Kasumi-1 (cell line): ENCODE results near the gene ANKRD18B.
"Not testable (repeated sequence)": the region's sequence is repeated elsewhere in the genome, so short reads cannot be mapped to it uniquely, and the experiment has no call there.

Experiments
- DNase-seq, 2 experiments: peaks; one replicate each; lab custom pipeline; 2025; lab: John Stamatoyannopoulos, UW

ANKRD18B gene

DNA sequence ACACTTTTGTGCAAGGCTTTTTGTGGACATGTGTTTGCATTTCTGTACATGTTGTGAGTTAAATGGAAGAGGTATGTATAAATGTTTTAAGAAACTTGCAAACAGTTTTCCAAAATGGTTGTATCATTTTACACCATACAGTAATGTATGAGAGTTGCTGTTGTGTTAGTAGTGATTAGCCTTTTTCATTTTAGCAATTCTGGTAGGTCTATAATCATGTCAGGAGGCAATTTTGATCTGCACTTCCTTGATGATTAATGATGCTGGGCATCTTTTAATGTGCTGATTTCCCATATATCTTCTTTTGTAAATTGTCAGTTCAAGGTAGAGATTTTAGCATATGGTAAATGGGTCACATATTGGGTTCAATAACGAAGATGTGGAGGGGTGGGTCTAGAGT, 87.3 kb downstream of the ANKRD18B start:
- no peak for DNase-seq

DNA sequence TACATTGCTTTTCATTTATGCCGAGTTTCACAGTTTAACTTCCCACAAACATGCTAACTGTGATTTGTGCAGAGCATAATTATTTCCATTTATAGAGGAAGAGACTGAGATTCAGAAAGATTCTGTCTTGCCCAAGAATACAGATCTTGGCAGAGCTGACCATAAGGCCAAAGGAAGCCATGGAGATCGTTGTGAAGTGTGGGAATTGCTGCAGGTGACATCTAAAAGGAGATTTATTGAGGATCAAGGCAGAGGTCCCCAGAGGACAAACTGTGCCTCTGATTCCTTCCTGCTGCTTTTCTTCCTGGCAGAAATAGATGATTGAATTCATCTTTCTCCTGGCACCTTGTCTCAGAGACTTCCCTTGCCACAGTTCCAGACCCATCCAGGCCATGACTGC, 88.4 kb downstream of the ANKRD18B start:
- DNase-seq: not testable (repeated sequence)

DNA sequence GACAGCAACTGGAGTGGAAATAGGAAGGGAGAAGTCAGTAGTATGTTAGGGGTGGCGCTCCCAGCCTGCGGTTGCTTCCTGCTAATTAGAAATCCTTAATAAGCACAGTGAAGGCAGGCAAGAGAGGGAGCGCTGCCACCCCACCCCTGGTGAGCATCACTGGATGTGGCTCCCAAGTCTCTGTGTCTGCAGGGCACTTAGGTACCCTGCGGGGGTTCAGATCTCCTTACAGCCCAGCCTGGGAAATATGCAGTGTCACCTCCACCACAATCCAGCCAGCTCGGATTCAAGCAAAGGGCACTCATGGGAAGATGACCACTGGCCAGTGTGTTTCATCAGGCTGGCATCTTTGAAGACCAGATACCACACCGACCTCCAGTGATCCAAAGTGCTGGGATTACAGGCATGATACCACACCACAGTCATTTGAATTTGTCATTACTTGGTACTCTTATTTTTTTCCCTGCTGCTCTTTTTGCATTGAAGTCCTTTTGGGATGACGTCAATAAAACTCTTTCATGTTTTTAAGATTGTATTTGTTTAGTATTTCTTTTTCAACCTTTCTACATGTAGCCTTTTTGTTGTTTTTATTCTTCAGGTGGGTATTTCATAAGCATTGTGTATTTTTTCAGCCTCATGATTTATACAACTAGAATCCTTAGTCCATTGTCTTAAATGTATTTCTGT, 90.1 kb downstream of the ANKRD18B start:
- DNase-seq: no peak

DNA sequence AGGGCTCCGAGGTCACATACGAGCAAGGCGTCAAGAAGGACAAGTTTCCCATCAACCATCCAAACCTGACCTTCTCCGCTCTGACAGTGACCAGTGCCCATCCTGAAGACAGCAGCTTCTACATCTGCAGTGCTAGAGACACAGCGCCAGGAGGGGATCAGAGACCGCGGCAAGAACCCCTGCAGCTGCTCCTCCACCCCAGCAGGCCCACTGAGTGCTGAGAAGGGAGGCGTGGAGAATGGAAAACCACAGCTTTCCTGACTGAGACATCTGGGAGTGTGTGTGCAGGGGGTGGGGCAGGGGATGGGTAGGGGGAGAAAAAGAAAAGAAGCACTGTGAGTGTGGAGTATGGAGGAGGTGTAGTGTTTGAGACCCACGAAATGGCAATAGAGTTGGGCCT, 94.3 kb downstream of the ANKRD18B start:
- not testable (repeated sequence) for DNase-seq

DNA sequence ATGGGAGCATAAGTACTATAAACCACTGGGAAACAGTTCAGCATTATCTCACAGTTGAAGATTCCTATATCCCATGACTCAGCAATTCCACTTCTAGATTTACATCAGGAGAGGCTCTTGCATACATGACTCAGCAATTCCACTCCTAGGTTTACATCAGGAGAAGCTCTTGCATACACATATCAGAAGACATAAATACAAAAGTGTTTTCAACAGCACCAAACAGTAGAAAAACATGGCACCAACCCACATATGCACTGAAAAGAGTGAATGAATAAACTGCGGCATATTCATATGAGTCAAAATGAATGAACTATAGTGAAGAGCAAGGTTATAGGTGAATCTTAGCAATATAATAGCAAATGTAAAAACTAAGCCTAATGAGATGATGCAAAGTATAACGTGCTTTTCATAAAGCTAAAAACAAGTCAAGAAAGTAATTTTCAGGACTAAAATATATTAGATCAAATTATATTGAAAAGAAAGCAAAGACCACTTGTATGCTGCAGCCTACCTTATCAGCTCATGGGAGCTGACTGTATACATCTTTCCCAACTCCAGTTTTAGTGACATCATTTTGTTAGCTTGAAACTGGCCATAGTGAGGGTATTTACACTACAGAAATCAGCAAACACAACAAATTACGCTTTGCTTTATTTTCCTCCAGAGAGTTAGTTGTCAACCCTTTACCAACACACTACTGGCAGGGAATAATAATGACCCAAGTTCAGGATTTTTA, 95.8 kb downstream of the ANKRD18B start:
- no peak for DNase-seq

DNA sequence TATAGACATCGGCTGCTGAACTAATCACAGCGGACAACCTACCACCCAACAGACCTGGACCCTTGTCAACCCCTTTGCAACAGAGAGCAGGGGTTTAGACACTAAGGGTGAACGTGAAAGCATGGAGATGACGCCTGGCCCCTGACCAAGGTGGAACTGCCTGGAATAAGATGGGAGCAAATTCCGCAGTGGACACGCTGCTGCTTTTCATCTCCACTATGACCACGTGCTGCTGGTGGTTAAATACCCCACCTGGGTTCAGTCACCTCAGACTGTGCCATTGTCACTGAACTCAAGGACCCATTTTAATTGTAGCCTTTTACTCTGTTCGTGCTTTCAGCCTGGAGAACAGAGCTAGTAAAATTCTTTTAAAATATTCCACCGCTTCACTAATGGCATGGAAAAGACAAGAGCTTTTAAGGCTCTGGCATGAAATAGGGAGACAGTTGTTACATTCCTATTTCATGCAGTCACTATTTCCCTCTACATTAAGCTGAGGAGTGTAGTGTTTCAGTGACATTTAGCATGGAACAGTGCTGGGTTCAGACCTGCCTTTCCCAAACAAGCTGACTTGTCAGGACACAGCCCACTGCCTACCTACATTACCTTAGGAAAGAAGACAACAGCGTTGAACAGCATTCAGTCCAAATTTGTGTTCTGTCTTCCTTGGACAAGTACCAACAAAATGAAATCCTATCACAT, 96.8 kb downstream of the ANKRD18B start:
- no peak for DNase-seq
